Gastroesophageal sphincter (tissue), 3 donors: ENCODE measurements around the gene CEP164.

Experiments
- CTCF ChIP-seq, 4 experiments: fragments of 200-600 bp in 2 of 4; fragments of 450-650 bp in 2 of 4; sonication (generic) in 1 of 4; IDR thresholded peaks; one replicate each; pipeline ENCODE4 v1.5.1; 2017 to 2019; ENCODE audit warnings: antibody characterized with exemption in 4 of 4, mild to moderate bottlenecking in 2 of 4, moderate library complexity in 2 of 4
- EP300 ChIP-seq: sonication (generic); formaldehyde crosslinking; IDR thresholded peaks from one replicate; pipeline ENCODE4 v1.6.1; 2017; ENCODE audit warnings: antibody characterized with exemption, mild to moderate bottlenecking

DNA sequence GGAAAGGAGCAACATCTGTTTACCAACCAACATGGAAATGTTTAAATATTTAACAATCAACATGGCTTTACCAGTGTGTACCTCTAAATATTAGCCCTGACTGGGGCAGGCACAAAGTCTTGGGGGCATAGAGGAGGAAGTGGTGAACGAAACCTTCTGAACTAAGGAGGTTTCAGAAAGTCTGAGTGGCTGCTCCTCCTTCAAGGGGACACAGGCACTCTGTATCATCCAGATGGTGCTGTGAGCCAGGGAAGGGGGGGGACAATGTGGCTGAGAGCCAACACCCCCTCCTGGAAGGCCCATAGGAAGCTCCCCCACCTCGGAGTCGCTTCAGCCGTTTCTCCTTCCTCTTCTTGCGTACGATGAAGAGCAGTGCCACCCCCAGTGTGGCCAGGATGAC, 107.7 kb downstream of the CEP164 start:
- TF ChIP-seq CTCF (IDR thresholded peaks at IDR 0.05) (no peak), EP300 (no peak)
